Measurements from ENCODE around the gene CDH4.

DNA sequence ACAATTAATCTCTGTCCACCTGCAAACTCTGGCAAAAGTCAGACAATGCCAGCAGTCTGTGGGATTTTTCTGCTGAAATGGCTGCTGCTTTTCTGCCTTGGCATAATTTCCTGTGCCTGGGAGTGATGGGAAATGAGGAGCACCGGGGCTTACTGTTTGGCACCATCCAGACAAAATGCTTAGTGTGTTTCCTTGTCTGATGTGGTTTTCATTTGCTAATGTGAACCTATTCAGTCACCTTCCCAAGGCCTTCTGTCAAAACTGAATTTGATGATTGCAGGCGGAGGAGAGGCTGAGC lies 56.4 kb downstream of the CDH4 start:
- TF ChIP-seq CREM (IDR thresholded peaks at IDR 0.05) (no peak), CREM (CRISPR knock-in tag; IDR thresholded peaks at IDR 0.05) (no peak), SOX6 (IDR thresholded peaks at IDR 0.05) (no peak), SOX6 (CRISPR knock-in tag; IDR thresholded peaks at IDR 0.05) (no peak)

Data from HepG2 (cell line).